Right lobe of liver (tissue), 6 donors: ENCODE measurements around the gene SAMHD1. TPM values are rescaled to one million over a fixed set of nuclear protein-coding genes. Genes with fewer than 3 reads are reported as not detected.

Experiments used
- ATAC-seq, 4 donors: fragments of 200-7000 bp; cut with Tn5 transposase; one replicate each; pipeline ENCODE4 v1.9.1; 2020; ENCODE audit warnings: mild to moderate bottlenecking in 4 of 4, moderate library complexity in 4 of 4
- DNase-seq, 3 donors: peaks; one replicate each; pipeline ENCODE4 v3.0.0-alpha.2; 2020
- H3K27ac ChIP-seq, 3 donors: fragments of 200-600 bp; one replicate each; pipeline ENCODE4 v1.8.0; 2022
- H3K27me3 ChIP-seq, 2 donors: fragments of 200-600 bp; one replicate each; pipeline ENCODE4 v1.8.0; 2022
- H3K36me3 ChIP-seq, 4 donors: fragments of 200-600 bp; sonication (generic) in 1 of 4; one replicate each; pipeline versions ENCODE4 v1.5.1 to v1.8.0; 2017 to 2022; ENCODE audit warnings: control low read depth in 1 of 4
- H3K4me1 ChIP-seq, 4 donors: fragments of 200-600 bp; sonication (generic) in 1 of 4; one replicate each; pipeline versions ENCODE4 v1.5.1 to v1.8.0; 2017 to 2022; ENCODE audit warnings: control low read depth in 1 of 4
- H3K4me3 ChIP-seq, 3 donors: fragments of 200-600 bp; one replicate each; pipeline ENCODE4 v1.8.0; 2022
- H3K9me3 ChIP-seq, 4 donors: fragments of 200-600 bp; sonication (generic) in 1 of 4; one replicate each; pipeline versions ENCODE4 v1.5.1 to v1.8.0; 2017 to 2022; ENCODE audit warnings: control low read depth in 1 of 4
- POLR2A ChIP-seq: fragments of 450-650 bp; IDR thresholded peaks from one replicate; pipeline ENCODE4 v1.6.1; 2017; ENCODE audit warnings: antibody characterized with exemption, mild to moderate bottlenecking
- WGBS: methylation state at CpG from one replicate; pipeline ENCODE4 v1.1.6; 2018; ENCODE audit warnings: low coverage, low lambda C conversion rate; ENCODE audit not compliant: insufficient coverage; ENCODE audit errors: missing lambda C conversion rate; 5-methylcytosine and 5-hydroxymethylcytosine counted together
- intact Hi-C, 2 donors: fragments of 100-400 bp; cut with DNase I; formaldehyde crosslinking; loops; one replicate each; pipeline versions ENCODE4 v1.11.2 to v1.14.1; 2022
- total RNA-seq, 6 experiments: library from RNA; depleted of rRNA in 2 of 6; stranded (reverse); fragments of >200 nt in 2 of 6; fragmentation: NEBNext Ultra II Directional in 3 of 6; extraction: Animal tissue kit (Norgen Biotek cat#: 25700) in 3 of 6; gene quantifications; one replicate each; pipeline versions ENCODE4 v1.1.0 to v1.2.4, GENCODE V29; 2016 to 2023
- TF ChIP-seq, protein P1 (sequence below), 4 donors: fragments of 200-600 bp in 3 of 4; fragments of 450-650 bp in 1 of 4; IDR thresholded peaks; one replicate each; pipeline versions ENCODE4 v1.5.1 to v1.8.0; 2016 to 2022; ENCODE audit warnings: antibody characterized with exemption in 4 of 4, mild to moderate bottlenecking in 2 of 4
- donor health status: DM: no; HTN: yes; CAD: no.
- donor health status: DM: no; HTN: no; CAD: no.
- donor health status: DM: no; HTN: no; CAD: no.
- donor health status: DM: no; HTN: yes; CAD: no.
- donor health status: DM: no; HTN: yes; CAD: no.

Gene SAMHD1
- total RNA-seq, 6 experiments from 2014 or later, result 22.6 to 40.5 (median 30.7) TPM

DNA sequence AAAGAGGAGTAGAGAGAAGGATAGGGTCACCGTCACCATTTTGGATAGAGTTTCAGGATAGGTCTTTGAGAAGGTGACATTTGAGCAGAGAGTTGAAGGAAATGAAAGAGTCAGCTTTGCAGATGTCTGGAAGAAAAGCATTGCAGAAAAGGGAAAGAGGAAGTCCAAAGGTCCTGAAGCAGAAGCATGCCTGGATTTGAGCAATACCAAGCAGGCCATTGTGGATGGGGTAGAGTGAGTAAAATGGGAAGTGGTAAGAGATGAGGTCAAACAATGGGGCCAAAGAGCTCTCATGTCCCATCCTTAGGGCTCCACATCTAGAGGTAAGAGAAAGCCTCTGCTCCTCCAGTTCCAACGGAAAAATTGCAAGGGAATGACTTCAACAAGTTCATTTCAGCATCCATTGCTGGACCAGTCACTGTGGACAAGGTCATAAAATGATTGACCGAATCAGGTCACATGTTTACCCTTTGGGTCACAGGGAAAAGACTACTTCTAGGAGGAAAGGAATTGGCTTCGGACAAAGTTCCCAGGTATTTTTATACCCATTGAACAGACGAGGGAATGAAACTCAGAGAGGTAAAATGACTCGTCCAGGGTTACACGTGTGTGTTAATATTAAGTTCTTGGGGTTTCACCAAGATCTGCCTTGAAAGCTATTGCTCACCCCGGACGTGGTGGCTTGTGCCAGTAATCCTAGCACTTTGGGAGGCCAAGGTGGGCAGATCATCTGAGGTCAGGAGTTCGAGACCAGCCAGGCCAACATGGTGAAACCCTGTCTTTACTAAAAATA, 6.6 kb upstream of the SAMHD1 start:
- no peaks in the 10 kb centered on the region for H3K36me3 ChIP-seq
- TF ChIP-seq, protein P1, sequence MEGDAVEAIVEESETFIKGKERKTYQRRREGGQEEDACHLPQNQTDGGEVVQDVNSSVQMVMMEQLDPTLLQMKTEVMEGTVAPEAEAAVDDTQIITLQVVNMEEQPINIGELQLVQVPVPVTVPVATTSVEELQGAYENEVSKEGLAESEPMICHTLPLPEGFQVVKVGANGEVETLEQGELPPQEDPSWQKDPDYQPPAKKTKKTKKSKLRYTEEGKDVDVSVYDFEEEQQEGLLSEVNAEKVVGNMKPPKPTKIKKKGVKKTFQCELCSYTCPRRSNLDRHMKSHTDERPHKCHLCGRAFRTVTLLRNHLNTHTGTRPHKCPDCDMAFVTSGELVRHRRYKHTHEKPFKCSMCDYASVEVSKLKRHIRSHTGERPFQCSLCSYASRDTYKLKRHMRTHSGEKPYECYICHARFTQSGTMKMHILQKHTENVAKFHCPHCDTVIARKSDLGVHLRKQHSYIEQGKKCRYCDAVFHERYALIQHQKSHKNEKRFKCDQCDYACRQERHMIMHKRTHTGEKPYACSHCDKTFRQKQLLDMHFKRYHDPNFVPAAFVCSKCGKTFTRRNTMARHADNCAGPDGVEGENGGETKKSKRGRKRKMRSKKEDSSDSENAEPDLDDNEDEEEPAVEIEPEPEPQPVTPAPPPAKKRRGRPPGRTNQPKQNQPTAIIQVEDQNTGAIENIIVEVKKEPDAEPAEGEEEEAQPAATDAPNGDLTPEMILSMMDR (IDR thresholded peaks at IDR 0.05), result no peak
- TF ChIP-seq POLR2A, result no peak
- H3K27me3 ChIP-seq, result no peaks in the 10 kb centered on the region
- H3K4me3 ChIP-seq, result no peak overlapping the region
- peaks cover 0 to 40% (median 16%) of the 10 kb centered on the region in 4 donors for H3K4me1 ChIP-seq
- H3K9me3 ChIP-seq, result no peaks in the 10 kb centered on the region
- WGBS, result 74% methylated on average over 8 of the region's 10 CpGs
- ATAC-seq (peak in 3 of 4 donors; percentile 19 to 30 (median 28)), DNase-seq (no peak)
- intact Hi-C loops, result no loop called here
- no peak overlapping the region for H3K27ac ChIP-seq

DNA sequence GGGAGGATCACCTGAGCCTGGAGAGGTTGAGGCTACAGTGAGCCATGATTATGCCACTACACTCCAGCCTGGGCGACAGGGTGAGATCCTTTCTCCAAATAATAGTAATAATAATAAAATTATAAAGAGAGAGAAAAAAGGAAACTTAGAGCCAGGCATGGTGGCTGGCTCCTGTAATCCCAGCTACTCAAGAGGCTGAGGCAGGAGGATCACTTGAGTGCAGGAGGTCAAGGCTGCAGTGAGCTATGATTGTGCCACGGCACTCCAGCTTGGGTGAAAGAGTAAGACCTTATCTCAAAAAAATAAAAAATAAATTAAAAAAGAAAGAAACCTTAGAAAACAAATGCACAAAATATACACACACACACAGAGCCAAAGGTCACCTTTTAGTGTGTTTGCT, 5.2 kb upstream of the SAMHD1 start:
- Histone ChIP-seq H3K9me3 (no peaks in the 10 kb centered on the region), H3K27me3 (no peaks in the 10 kb centered on the region), H3K27ac (no peak overlapping the region), H3K4me3 (no peak overlapping the region), H3K4me1 (peaks cover 0 to 47% (median 22%) of the 10 kb centered on the region in 4 donors), H3K36me3 (no peaks in the 10 kb centered on the region)
- intact Hi-C loops, result no loop called here
- 64% methylated on average over 2 of the region's 2 CpGs for WGBS
- TF ChIP-seq POLR2A, result no peak
- TF ChIP-seq, protein P1 (IDR thresholded peaks at IDR 0.05), result no peak
- ATAC-seq, result no peak
- DNase-seq, result no peak

DNA sequence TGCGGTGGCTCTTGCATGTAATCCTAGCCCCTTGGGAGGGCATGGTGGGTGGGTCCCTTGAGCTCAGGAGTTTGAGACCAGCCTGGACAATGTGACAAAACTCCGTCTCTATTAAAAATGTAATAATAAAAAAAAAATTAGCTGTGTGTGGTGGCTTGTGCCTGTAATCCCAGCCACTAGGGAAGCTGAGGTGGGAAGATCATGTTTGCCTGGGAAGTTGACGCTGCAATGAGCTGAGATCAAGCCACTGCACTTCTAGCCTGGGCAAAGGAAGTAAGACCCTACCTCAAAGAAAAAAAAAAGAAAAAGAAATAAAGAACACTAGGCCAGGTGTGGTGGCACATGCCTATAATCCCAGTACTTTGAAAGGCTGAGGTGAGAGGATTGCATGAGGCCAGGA, 4.5 kb upstream of the SAMHD1 start:
- ATAC-seq (no peak), DNase-seq (no peak)
- H3K36me3 ChIP-seq, result no peaks in the 10 kb centered on the region
- 69% methylated on average over 3 of the region's 3 CpGs for WGBS
- TF ChIP-seq, protein P1 (IDR thresholded peaks at IDR 0.05), result no peak
- TF ChIP-seq POLR2A, result no peak
- peak overlapping the region in 1 of 3 donors; percentile 6 for H3K27ac ChIP-seq
- H3K27me3 ChIP-seq, result no peaks in the 10 kb centered on the region
- intact Hi-C loops, result no loop called here
- peaks cover 0 to 47% (median 22%) of the 10 kb centered on the region in 4 donors for H3K4me1 ChIP-seq
- no peaks in the 10 kb centered on the region for H3K9me3 ChIP-seq
- no peak overlapping the region for H3K4me3 ChIP-seq

DNA sequence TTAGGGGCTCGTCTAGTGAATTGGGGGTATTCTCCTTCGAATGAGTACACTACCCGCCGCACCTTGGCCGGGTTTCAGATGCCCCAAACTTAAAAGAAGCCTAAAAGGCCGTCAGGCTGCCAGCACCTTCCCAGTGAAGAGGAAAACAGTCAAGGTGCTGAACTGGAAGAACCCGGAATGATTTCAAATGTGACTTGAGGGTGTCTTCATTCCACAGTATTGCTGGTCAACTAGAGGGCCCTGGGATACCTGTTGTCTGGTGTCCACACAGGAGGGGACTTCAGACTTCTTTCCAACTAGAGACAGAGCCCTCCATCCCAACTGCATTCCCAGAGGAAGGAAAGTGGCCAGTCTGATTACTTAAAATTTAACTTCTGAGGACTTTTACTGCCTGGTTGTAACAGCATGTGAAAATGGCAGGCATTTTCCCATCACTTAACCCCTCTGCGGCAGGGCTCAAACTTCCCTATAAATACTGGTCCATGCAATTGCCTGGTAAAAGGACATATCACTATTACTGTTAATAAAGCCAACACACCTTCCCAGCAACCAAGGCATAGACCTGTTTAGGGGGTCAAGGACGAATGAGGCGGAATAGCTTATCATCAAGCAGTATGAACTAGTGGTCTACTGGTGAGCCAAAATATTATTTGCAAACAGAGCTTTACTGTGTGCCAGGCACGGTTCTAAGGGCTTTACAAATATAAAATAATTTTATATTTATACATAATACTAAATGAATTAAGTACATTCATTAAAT, 651 bp upstream of the SAMHD1 start:
- DNase-seq, result no peak
- Histone ChIP-seq H3K27ac (peak overlapping the region; percentile 52 to 66 (median 56)), H3K27me3 (no peaks in the 10 kb centered on the region), H3K4me3 (peak overlapping the region; percentile 92 to 99 (median 96)), H3K4me1 (peaks cover 0 to 56% (median 24%) of the 10 kb centered on the region in 4 donors), H3K9me3 (no peaks in the 10 kb centered on the region), H3K36me3 (no peaks in the 10 kb centered on the region)
- no peak for TF ChIP-seq POLR2A
- TF ChIP-seq, protein P1 (IDR thresholded peaks at IDR 0.05), result no peak
- intact Hi-C loops, result no loop called here
- ATAC-seq, result no peak
- 13% methylated on average over 11 of the region's 11 CpGs for WGBS
